HepG2 (cell line): ENCODE data around the gene CHST3. TPM values are rescaled to one million over a fixed set of nuclear protein-coding genes. Genes with fewer than 3 reads are reported as not detected.

Experiments used
- EEA1 ChIP-seq: sonication (generic); formaldehyde crosslinking; IDR thresholded peaks from 2 replicates; pipeline ENCODE4 v1.5.1; 2020; ENCODE audit warnings: mild to moderate bottlenecking, missing genetic modification reagents, borderline replicate concordance
- ETV5 ChIP-seq: IDR thresholded peaks from 2 replicates; pipeline ENCODE4 v1.6.1; 2018; ENCODE audit warnings: missing biosample characterization, missing genetic modification reagents, inconsistent platforms, borderline replicate concordance
- PRDM4 ChIP-seq: sonication (generic); formaldehyde crosslinking; IDR thresholded peaks from 2 replicates; pipeline ENCODE4 v1.9.0; 2021; ENCODE audit warnings: missing genetic modification reagents, borderline replicate concordance
- ZFP36L2 ChIP-seq: sonication (generic); formaldehyde crosslinking; IDR thresholded peaks from 2 replicates; pipeline ENCODE4 v1.4.0; 2020; ENCODE audit warnings: missing genetic modification reagents
- ZMYM4 ChIP-seq: sonication (generic); formaldehyde crosslinking; IDR thresholded peaks from 2 replicates; pipeline ENCODE4 v1.8.1; 2023; ENCODE audit warnings: mild to moderate bottlenecking, missing genetic modification reagents
- ZNF318 ChIP-seq: sonication (generic); formaldehyde crosslinking; IDR thresholded peaks from 2 replicates; pipeline ENCODE4 v1.4.0; 2020; ENCODE audit warnings: mild to moderate bottlenecking, missing genetic modification reagents
- ZNF574 ChIP-seq: sonication (generic); formaldehyde crosslinking; IDR thresholded peaks from 2 replicates; pipeline ENCODE4 v1.4.0; 2020; ENCODE audit warnings: missing genetic modification reagents
- polyA plus RNA-seq, 8 experiments: library from polyadenylated mRNA; depleted of rRNA in 3 of 8; stranded (reverse) in 7 of 8; unstranded in 1 of 8; fragments of >200 nt; fragmentation: Illumina TruSeq in 4 of 8; extraction: Trizol in 4 of 8; gene quantifications; 2 replicates each; pipeline versions ENCODE4 v1.2.1 to v1.2.3, GENCODE V29; 2011 to 2016; ENCODE audit warnings: low read depth in 4 of 8, missing spikeins in 1 of 8, mixed read lengths in 1 of 8; ENCODE audit not compliant: insufficient read depth in 1 of 8
- total RNA-seq, 5 experiments: library from RNA; depleted of rRNA; stranded (reverse); fragments of >200 nt; fragmentation: Illumina TruSeq; extraction: Trizol; gene quantifications; 2 replicates each; pipeline ENCODE4 v1.2.3, GENCODE V29; 2016; ENCODE audit warnings: low read depth in 1 of 5
- TF ChIP-seq, protein P1 (sequence below): sonication (generic); formaldehyde crosslinking; IDR thresholded peaks from 2 replicates; pipeline ENCODE4 v1.4.0; 2020; ENCODE audit warnings: mild to moderate bottlenecking, missing genetic modification reagents
- TF ChIP-seq, protein P2 (sequence below), 2 experiments: sonication (generic) in 1 of 2; formaldehyde crosslinking in 1 of 2; IDR thresholded peaks; 2 replicates each; pipeline versions ENCODE4 v1.4.0 to v1.6.1; 2018 to 2020; ENCODE audit warnings: missing genetic modification reagents in 2 of 2, borderline replicate concordance in 1 of 2, low read depth in 1 of 2, mild to moderate bottlenecking in 1 of 2, missing biosample characterization in 1 of 2

CHST3 gene
- total and polyA plus RNA-seq, 2 of the 13 experiments (the other 11 are each of a cell fraction or from before 2014, with no cell fraction given): 7.2 to 18.7 TPM

DNA sequence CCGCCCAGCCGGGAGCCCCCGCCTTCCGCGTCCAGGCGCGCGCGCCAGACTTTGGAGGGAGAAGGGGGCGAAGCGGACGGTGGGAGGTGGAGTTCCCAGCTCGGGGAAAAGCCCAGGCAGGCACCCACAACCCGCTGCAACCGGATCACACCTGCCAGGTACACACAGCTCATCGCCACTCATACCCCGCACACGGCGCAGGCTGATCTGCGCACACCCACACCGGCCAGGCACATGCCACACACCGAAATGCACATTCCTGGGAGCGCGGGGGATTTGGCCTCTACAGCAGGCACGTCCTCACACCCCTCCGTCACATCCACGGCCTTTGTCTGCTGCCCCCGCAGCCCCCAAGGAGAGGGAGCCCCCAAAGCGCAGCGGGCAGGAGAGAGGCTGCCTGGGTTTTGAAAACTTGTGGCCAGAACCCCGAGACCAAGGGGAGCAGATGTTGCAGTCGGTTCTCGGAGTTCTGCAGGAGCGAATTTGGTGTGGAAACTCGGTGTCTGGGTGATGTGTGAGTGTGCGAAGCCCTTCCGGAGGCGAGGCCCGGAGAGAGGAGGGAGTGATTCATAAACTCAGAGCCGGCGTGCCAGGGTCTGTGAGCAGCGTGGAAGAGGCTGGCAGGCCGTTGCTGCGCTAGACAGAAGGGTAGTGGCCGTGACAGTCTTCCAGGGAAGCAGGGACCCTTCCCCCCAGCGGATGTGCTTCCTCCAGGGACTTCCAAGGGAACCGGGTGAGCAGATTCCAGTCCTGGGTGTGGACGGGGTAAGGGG lies 734 bp downstream of the CHST3 start (continued):
- TF ChIP-seq, protein P1, sequence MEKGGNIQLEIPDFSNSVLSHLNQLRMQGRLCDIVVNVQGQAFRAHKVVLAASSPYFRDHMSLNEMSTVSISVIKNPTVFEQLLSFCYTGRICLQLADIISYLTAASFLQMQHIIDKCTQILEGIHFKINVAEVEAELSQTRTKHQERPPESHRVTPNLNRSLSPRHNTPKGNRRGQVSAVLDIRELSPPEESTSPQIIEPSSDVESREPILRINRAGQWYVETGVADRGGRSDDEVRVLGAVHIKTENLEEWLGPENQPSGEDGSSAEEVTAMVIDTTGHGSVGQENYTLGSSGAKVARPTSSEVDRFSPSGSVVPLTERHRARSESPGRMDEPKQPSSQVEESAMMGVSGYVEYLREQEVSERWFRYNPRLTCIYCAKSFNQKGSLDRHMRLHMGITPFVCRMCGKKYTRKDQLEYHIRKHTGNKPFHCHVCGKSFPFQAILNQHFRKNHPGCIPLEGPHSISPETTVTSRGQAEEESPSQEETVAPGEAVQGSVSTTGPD (CRISPR knock-in tag): no peak; the same call in 1 of the 2 replicates
- TF ChIP-seq ETV5 (CRISPR knock-in tag) (peak; percentile 25; the same call in 1 of the 2 replicates), EEA1 (0 out of 2 replicates have a peak, but pooled peaks have one; percentile 53), ZNF574 (CRISPR knock-in tag) (no peak; the same call in 1 of the 2 replicates), ZMYM4 (CRISPR knock-in tag) (no peak), ZFP36L2 (CRISPR knock-in tag) (no peak), PRDM4 (no peak), ZNF318 (no peak)
- TF ChIP-seq, protein P2, sequence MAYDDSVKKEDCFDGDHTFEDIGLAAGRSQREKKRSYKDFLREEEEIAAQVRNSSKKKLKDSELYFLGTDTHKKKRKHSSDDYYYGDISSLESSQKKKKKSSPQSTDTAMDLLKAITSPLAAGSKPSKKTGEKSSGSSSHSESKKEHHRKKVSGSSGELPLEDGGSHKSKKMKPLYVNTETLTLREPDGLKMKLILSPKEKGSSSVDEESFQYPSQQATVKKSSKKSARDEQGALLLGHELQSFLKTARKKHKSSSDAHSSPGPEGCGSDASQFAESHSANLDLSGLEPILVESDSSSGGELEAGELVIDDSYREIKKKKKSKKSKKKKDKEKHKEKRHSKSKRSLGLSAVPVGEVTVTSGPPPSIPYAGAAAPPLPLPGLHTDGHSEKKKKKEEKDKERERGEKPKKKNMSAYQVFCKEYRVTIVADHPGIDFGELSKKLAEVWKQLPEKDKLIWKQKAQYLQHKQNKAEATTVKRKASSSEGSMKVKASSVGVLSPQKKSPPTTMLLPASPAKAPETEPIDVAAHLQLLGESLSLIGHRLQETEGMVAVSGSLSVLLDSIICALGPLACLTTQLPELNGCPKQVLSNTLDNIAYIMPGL (CRISPR knock-in tag; IDR thresholded peaks at IDR 0.05; ENCODE audit: borderline replicate concordance in 1 of 2, low read depth in 1 of 2): peak in 1 of 2 experiments; percentile 51; a peak in 1 of 4 replicates
